Measurements from ENCODE around the gene CNTN5.

CNTN5 gene

GRCh38 chr11:99987821-99988470, 967.2 kb downstream of the CNTN5 start:
- TF ChIP-seq CEBPB (IDR thresholded peaks at IDR 0.05), result peak; percentile 52; the same call in 1 of the 2 replicates
- no peak for TF ChIP-seq RAD21 (IDR thresholded peaks at IDR 0.05; ENCODE audit: low read depth)
- no peak for TF ChIP-seq FOXM1 (IDR thresholded peaks at IDR 0.05; ENCODE audit: borderline replicate concordance, low read depth)
- TF ChIP-seq EGR1 (IDR thresholded peaks at IDR 0.05), result no peak

DNA sequence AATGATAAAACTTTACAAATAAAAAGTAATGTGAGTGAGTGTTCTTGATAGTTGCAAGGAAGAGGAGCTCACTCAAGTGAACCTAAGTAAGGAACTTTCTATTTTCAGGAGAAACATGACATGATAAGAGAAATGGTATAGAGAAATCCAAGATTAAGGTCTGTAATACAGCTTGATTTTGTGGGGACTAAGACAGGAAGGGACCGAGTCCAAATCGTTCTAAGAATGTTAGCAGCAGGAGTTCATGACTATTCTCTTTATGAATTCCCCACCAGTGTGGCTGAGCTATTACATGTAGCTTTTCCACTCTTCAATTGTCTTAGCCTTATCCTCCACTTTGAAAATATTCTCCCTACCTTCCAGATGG, 967.7 kb downstream of the CNTN5 start:
- TF ChIP-seq RAD21 (IDR thresholded peaks at IDR 0.05; ENCODE audit: low read depth) (no peak), YY1 (IDR thresholded peaks at IDR 0.05; ENCODE audit: low read depth) (no peak)

DNA sequence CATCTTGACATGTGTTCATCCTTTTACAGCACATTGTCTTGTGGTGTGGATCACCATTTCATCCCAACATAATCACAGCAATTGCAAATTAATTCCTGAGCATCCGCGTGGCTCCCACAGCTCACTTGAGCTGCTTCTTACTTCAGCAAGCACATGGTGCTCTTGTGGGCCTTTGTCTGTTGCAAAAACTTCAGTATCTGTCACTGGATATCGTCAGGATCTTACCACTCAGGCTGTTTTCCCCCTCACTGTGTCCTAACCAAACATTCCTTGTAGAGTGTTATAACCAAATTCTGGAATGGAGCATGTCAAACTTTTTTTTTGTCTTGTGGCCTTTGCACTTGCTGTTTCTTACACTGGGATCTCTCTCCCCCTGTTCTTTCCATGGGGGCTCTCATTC, 983.2 kb downstream of the CNTN5 start:
- TF ChIP-seq NFIC (IDR thresholded peaks at IDR 0.05), result no peak
- TF ChIP-seq TAF1 (IDR thresholded peaks at IDR 0.05; ENCODE audit: low read depth), result no peak
- no peak for TF ChIP-seq RAD21 (IDR thresholded peaks at IDR 0.05; ENCODE audit: low read depth)
- TF ChIP-seq, protein P1, sequence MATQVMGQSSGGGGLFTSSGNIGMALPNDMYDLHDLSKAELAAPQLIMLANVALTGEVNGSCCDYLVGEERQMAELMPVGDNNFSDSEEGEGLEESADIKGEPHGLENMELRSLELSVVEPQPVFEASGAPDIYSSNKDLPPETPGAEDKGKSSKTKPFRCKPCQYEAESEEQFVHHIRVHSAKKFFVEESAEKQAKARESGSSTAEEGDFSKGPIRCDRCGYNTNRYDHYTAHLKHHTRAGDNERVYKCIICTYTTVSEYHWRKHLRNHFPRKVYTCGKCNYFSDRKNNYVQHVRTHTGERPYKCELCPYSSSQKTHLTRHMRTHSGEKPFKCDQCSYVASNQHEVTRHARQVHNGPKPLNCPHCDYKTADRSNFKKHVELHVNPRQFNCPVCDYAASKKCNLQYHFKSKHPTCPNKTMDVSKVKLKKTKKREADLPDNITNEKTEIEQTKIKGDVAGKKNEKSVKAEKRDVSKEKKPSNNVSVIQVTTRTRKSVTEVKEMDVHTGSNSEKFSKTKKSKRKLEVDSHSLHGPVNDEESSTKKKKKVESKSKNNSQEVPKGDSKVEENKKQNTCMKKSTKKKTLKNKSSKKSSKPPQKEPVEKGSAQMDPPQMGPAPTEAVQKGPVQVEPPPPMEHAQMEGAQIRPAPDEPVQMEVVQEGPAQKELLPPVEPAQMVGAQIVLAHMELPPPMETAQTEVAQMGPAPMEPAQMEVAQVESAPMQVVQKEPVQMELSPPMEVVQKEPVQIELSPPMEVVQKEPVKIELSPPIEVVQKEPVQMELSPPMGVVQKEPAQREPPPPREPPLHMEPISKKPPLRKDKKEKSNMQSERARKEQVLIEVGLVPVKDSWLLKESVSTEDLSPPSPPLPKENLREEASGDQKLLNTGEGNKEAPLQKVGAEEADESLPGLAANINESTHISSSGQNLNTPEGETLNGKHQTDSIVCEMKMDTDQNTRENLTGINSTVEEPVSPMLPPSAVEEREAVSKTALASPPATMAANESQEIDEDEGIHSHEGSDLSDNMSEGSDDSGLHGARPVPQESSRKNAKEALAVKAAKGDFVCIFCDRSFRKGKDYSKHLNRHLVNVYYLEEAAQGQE (IDR thresholded peaks at IDR 0.05; ENCODE audit: low read depth), result no peak
- TF ChIP-seq EP300 (IDR thresholded peaks at IDR 0.05; ENCODE audit: borderline replicate concordance), result no peak
- no peak for TF ChIP-seq MAX (IDR thresholded peaks at IDR 0.05)
- no peak for TF ChIP-seq FOXM1 (IDR thresholded peaks at IDR 0.05; ENCODE audit: borderline replicate concordance, low read depth)
- no peak for TF ChIP-seq YY1 (IDR thresholded peaks at IDR 0.05; ENCODE audit: low read depth)
- no peak for TF ChIP-seq USF1 (IDR thresholded peaks at IDR 0.05)
- TF ChIP-seq CEBPB (IDR thresholded peaks at IDR 0.05), result no peak
- TF ChIP-seq ZBTB7A (IDR thresholded peaks at IDR 0.05; ENCODE audit: low read depth), result no peak
- no peak for TF ChIP-seq TCF12 (IDR thresholded peaks at IDR 0.05; ENCODE audit: low read depth)
- no peak for TF ChIP-seq CREB1 (IDR thresholded peaks at IDR 0.05; ENCODE audit: low read depth)
- no peak for TF ChIP-seq TEAD4 (IDR thresholded peaks at IDR 0.05)

DNA sequence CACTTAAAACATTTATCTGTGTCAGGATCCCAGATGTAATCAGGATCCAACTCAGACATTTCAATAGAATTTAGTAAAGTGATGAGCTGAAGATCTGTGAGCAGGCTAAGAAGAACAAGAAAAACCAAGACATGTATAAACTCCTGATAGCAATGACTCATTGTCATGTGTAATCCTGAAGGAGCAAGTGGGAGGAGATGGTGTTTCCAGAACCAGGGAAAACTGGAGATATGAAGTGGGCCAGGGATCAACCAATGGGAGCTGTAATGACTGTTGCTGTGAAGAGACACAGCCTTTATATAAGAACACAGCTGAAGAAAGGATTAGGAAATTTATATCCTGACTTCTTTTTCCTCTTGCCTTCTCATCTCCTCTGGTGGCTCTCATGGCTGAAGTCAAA, 983.8 kb downstream of the CNTN5 start:
- TF ChIP-seq, protein P1 (IDR thresholded peaks at IDR 0.05; ENCODE audit: low read depth), result no peak

- no peak for TF ChIP-seq TEAD4 (IDR thresholded peaks at IDR 0.05)
- TF ChIP-seq USF1 (IDR thresholded peaks at IDR 0.05), result no peak
- TF ChIP-seq YY1 (IDR thresholded peaks at IDR 0.05; ENCODE audit: low read depth), result no peak
- no peak for TF ChIP-seq MAX (IDR thresholded peaks at IDR 0.05)
- TF ChIP-seq TAF1 (IDR thresholded peaks at IDR 0.05; ENCODE audit: low read depth), result no peak
- TF ChIP-seq, protein P1 (IDR thresholded peaks at IDR 0.05; ENCODE audit: low read depth), result no peak
- no peak for TF ChIP-seq EP300 (IDR thresholded peaks at IDR 0.05; ENCODE audit: borderline replicate concordance)
- TF ChIP-seq FOXM1 (IDR thresholded peaks at IDR 0.05; ENCODE audit: borderline replicate concordance, low read depth), result no peak
- TF ChIP-seq RAD21 (IDR thresholded peaks at IDR 0.05; ENCODE audit: low read depth), result no peak
These were observed 987.7 kb downstream of the CNTN5 start for GRCh38 chr11:100008417-100008816.

Data from Ishikawa (cell line).